ENCODE data around the gene FGFR4.
"Not testable (repeated sequence)": the region's sequence is repeated elsewhere in the genome, so short reads cannot be mapped to it uniquely, and the experiment has no call there.

The FGFR4 gene

GRCh38 chr5:177048531-177048930, 38.2 kb upstream of the FGFR4 start:
- H3K4me1 ChIP-seq; H3K9me3 ChIP-seq (replicated peaks in 1 of 11); H3K4me3 ChIP-seq; H3K9ac ChIP-seq; H3K27ac ChIP-seq; H3K4me2 ChIP-seq; H3K27me3 ChIP-seq: not testable (repeated sequence)
- peaks cover 88 to 98% (median 94%) of the 10 kb centered on the region in 11 experiments for H3K36me3 ChIP-seq
- peaks cover 0 to 13% (median 0%) of the 10 kb centered on the region in 11 experiments; a peak in 4 of 22 replicates for H4K20me1 ChIP-seq
- peak in 1 of 11 experiments; percentile 12; a peak in 1 of 22 replicates for TF ChIP-seq Cebpa-rat (IDR thresholded peaks at IDR 0.05)

GRCh38 chr5:177049285-177049684, 37.4 kb upstream of the FGFR4 start:
- Histone ChIP-seq H4K20me1 (peaks cover 0 to 6% (median 0%) of the 10 kb centered on the region in 11 experiments; a peak in 3 of 22 replicates), H3K4me2 (no peak overlapping the region), H3K4me1 (no peaks in the 10 kb centered on the region), H3K9me3 (replicated peaks in 1 of 11) (no peaks in the 10 kb centered on the region), H3K36me3 (peaks cover 89 to 98% (median 94%) of the 10 kb centered on the region in 11 experiments), H3K27me3 (no peaks in the 10 kb centered on the region), H3K9ac (no peak overlapping the region; a peak in 1 of 22 replicates), H3K27ac (no peak overlapping the region), H3K4me3 (no peak overlapping the region)
- TF ChIP-seq Cebpa-rat (IDR thresholded peaks at IDR 0.05), result no peak

GRCh38 chr5:177064500-177065277, 22.0 kb upstream of the FGFR4 start:
- no peak for TF ChIP-seq Cebpa-rat (IDR thresholded peaks at IDR 0.05)
- no peak overlapping the region for H3K4me3 ChIP-seq
- H3K9ac ChIP-seq, result no peak overlapping the region
- no peaks in the 10 kb centered on the region for H3K9me3 ChIP-seq (replicated peaks in 1 of 11)
- peaks cover 52 to 88% (median 68%) of the 10 kb centered on the region in 11 experiments for H3K36me3 ChIP-seq
- H3K4me2 ChIP-seq, result no peak overlapping the region
- H3K27ac ChIP-seq, result no peak overlapping the region
- peaks cover 0 to 9% (median 5%) of the 10 kb centered on the region in 10 experiments; a peak in 9 of 20 replicates for H3K4me1 ChIP-seq
- H4K20me1 ChIP-seq, result peaks cover 0 to 5% (median 0%) of the 10 kb centered on the region in 11 experiments; a peak in 1 of 22 replicates
- H3K27me3 ChIP-seq, result no peaks in the 10 kb centered on the region

GRCh38 chr5:177065491-177065890, 21.2 kb upstream of the FGFR4 start:
- Histone ChIP-seq H3K4me1 (peaks cover 2 to 12% (median 7%) of the 10 kb centered on the region in 10 experiments; a peak in 19 of 20 replicates), H3K9ac (no peak overlapping the region), H4K20me1 (peaks cover 0 to 5% (median 0%) of the 10 kb centered on the region in 11 experiments; a peak in 1 of 22 replicates), H3K4me3 (no peak overlapping the region), H3K4me2 (no peak overlapping the region), H3K27me3 (no peaks in the 10 kb centered on the region), H3K27ac (no peak overlapping the region), H3K36me3 (peaks cover 49 to 81% (median 66%) of the 10 kb centered on the region in 11 experiments), H3K9me3 (replicated peaks in 1 of 11) (no peaks in the 10 kb centered on the region)
- TF ChIP-seq Cebpa-rat (IDR thresholded peaks at IDR 0.05), result no peak

- no peak overlapping the region for H3K27ac ChIP-seq
- H3K4me1 ChIP-seq, result peaks cover 9 to 20% (median 11%) of the 10 kb centered on the region in 10 experiments
- H3K27me3 ChIP-seq, result no peaks in the 10 kb centered on the region
- no peak overlapping the region for H3K9ac ChIP-seq
- H3K9me3 ChIP-seq (replicated peaks in 1 of 11), result no peaks in the 10 kb centered on the region
- peaks cover 0 to 12% (median 0%) of the 10 kb centered on the region in 11 experiments; a peak in 3 of 22 replicates for H4K20me1 ChIP-seq
- H3K36me3 ChIP-seq, result peaks cover 49 to 78% (median 64%) of the 10 kb centered on the region in 11 experiments
- no peak overlapping the region for H3K4me2 ChIP-seq
- no peak overlapping the region for H3K4me3 ChIP-seq
- TF ChIP-seq Cebpa-rat (IDR thresholded peaks at IDR 0.05), result no peak
These were observed 20.5 kb upstream of the FGFR4 start for GRCh38 chr5:177066224-177066623.

- H3K9ac ChIP-seq, result peak overlapping the region in 1 of 11 experiments; percentile 38; a peak in 3 of 22 replicates
- H3K4me2 ChIP-seq, result peak overlapping the region in 1 of 11 experiments; percentile 29; a peak in 1 of 22 replicates
- H3K27ac ChIP-seq, result no peak overlapping the region
- H3K4me3 ChIP-seq, result no peak overlapping the region
- no peaks in the 10 kb centered on the region for H3K27me3 ChIP-seq
- TF ChIP-seq Cebpa-rat (IDR thresholded peaks at IDR 0.05), result no peak
- peaks cover 0 to 8% (median 0%) of the 10 kb centered on the region in 11 experiments; a peak in 3 of 22 replicates for H4K20me1 ChIP-seq
- no peaks in the 10 kb centered on the region for H3K9me3 ChIP-seq (replicated peaks in 1 of 11)
- H3K36me3 ChIP-seq, result peaks cover 38 to 68% (median 51%) of the 10 kb centered on the region in 11 experiments
- H3K4me1 ChIP-seq, result peaks cover 17 to 32% (median 24%) of the 10 kb centered on the region in 10 experiments
These were observed 19.2 kb upstream of the FGFR4 start for GRCh38 chr5:177067503-177067902.

GRCh38 chr5:177070536-177071191, 16.1 kb upstream of the FGFR4 start:
- Histone ChIP-seq H3K27me3 (no peaks in the 10 kb centered on the region), H3K36me3 (peaks cover 12 to 49% (median 20%) of the 10 kb centered on the region in 11 experiments; a peak in 20 of 22 replicates), H3K27ac (0 out of 22 replicates have a peak overlapping the region, but pooled peaks of 1 of the 11 experiments have one; percentile 26), H3K9ac (peak overlapping the region in 1 of 11 experiments; percentile 40; a peak in 3 of 22 replicates), H4K20me1 (peaks cover 0 to 8% (median 0%) of the 10 kb centered on the region in 11 experiments; a peak in 3 of 22 replicates), H3K4me1 (peaks cover 18 to 36% (median 26%) of the 10 kb centered on the region in 10 experiments), H3K9me3 (replicated peaks in 1 of 11) (no peaks in the 10 kb centered on the region), H3K4me3 (no peak overlapping the region), H3K4me2 (peak overlapping the region; percentile 45 to 86 (median 60))
- TF ChIP-seq Cebpa-rat (IDR thresholded peaks at IDR 0.05), result no peak

GRCh38 chr5:177071666-177072385, 14.9 kb upstream of the FGFR4 start:
- Histone ChIP-seq H3K27ac (peak overlapping the region in 4 of 11 experiments; percentile 5 to 47 (median 32); a peak in 3 of 22 replicates), H3K9ac (peak overlapping the region in 9 of 11 experiments; percentile 2 to 56 (median 32); a peak in 9 of 22 replicates), H3K36me3 (peaks cover under 1 to 39% (median 9%) of the 10 kb centered on the region in 11 experiments; a peak in 13 of 22 replicates)

More at GRCh38 chr5:177071666-177072385, 14.9 kb upstream of the FGFR4 start:
- Histone ChIP-seq H3K4me3 (no peak overlapping the region; a peak in 1 of 20 replicates), H3K9me3 (replicated peaks in 1 of 11) (no peaks in the 10 kb centered on the region), H3K4me1 (peaks cover 18 to 33% (median 26%) of the 10 kb centered on the region in 10 experiments), H4K20me1 (peaks cover 0 to 8% (median 0%) of the 10 kb centered on the region in 11 experiments; a peak in 3 of 22 replicates), H3K4me2 (peak overlapping the region; percentile 45 to 86 (median 65)), H3K27me3 (no peaks in the 10 kb centered on the region)
- no peak for TF ChIP-seq Cebpa-rat (IDR thresholded peaks at IDR 0.05)
